ENCODE data around the gene RBM47. TPM values are rescaled to one million over a fixed set of nuclear protein-coding genes. Genes with fewer than 3 reads are reported as not detected.
A peak's percentile ranks its signal among the peaks of the same experiment; 100 is the strongest.

RBM47 gene
- polyA plus RNA-seq, 1 experiment, result 0.62 TPM

DNA sequence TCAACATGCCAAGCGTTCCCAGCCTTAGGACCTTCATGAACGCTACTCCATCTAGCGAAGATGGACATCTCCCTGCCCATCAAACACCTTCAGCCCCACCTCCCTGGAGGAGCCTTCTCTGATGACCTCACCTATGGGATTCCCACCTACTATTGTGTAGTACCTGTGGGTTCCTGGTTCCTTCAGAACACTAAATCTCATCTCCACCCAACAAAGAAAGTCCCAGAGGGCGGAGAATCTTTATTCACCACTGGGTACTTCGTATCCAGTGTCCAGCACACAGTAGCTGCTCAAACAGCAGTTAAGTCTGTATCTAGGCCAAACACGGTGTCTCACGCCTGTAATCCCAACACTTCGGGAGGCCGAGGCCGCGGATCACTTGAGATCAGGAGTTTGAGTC lies 10.1 kb downstream of the RBM47 start:
- Histone ChIP-seq H3K4me3 (ENCODE audit: low read depth, low read length) (no peak overlapping the region), H3K9me3 (ENCODE audit: control insufficient read depth, insufficient read depth, low read length) (no peaks in the 10 kb centered on the region), H3K27ac (ENCODE audit: low read depth, low read length) (no peak overlapping the region), H3K27me3 (ENCODE audit: control insufficient read depth, insufficient read depth, low read length) (no peaks in the 10 kb centered on the region)
- ChIA-PET POLR2A (no interaction called here), CTCF (no interaction called here)
- no peak for DNase-seq (ENCODE audit: low read depth, low spot score)
- no peak for TF ChIP-seq CTCF (IDR thresholded peaks at IDR 0.05; ENCODE audit: low read depth, low read length)

DNA sequence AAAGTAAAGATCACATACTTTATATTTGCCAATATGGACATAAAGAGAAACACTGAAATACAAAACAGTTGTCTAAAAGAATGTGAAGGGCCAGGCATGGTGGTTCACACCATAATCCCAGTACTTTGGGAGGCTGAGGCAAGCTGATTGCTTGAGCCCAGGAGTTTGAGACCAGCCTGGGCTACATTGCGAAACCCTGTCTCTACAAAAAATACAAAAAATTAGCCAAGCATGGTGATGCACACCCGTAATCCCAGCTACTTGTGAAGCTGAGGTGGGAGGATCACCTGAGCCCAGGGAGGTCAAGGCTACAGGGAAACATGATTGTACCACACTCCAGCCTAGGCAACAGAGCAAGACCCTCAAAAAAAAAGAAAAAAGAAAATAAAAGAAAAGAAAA lies 11.8 kb downstream of the RBM47 start:
- H3K9me3 ChIP-seq (ENCODE audit: control insufficient read depth, insufficient read depth, low read length), result no peaks in the 10 kb centered on the region
- no peak overlapping the region for H3K27ac ChIP-seq (ENCODE audit: low read depth, low read length)
- no peaks in the 10 kb centered on the region for H3K27me3 ChIP-seq (ENCODE audit: control insufficient read depth, insufficient read depth, low read length)
- CTCF ChIA-PET, result no interaction called here
- no peak for TF ChIP-seq CTCF (IDR thresholded peaks at IDR 0.05; ENCODE audit: low read depth, low read length)
- H3K4me3 ChIP-seq (ENCODE audit: low read depth, low read length), result no peak overlapping the region
- POLR2A ChIA-PET, result no interaction called here
- no peak for DNase-seq (ENCODE audit: low read depth, low spot score)

DNA sequence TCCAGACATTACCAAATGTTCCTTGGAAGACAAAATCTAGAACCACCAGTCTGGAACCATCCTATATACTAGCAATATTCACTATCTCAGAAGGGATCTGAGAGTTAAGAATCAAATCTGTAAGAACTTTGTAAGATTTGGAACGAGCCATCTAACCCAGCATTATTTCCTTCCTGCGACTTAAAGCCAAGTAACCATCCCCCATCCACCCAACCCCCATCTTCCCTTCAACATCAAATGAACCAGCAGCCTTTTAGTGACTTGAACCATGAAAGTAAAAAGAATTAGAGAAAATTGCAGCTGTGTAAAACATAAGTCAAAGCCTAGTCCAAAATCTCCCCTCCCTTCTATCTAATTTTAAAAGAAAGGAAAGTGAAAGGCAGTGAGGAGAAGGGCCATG lies 15.6 kb downstream of the RBM47 start:
- ChIA-PET CTCF (no interaction called here), POLR2A (no interaction called here)
- no peak for DNase-seq (ENCODE audit: low read depth, low spot score)
- H3K4me3 ChIP-seq (ENCODE audit: low read depth, low read length), result no peak overlapping the region
- no peak overlapping the region for H3K27ac ChIP-seq (ENCODE audit: low read depth, low read length)
- H3K27me3 ChIP-seq (ENCODE audit: control insufficient read depth, insufficient read depth, low read length), result no peaks in the 10 kb centered on the region
- H3K9me3 ChIP-seq (ENCODE audit: control insufficient read depth, insufficient read depth, low read length), result no peaks in the 10 kb centered on the region
- no peak for TF ChIP-seq CTCF (IDR thresholded peaks at IDR 0.05; ENCODE audit: low read depth, low read length)

GRCh38 chr4:40613456-40613855 lies 16.2 kb downstream of the RBM47 start:
- no peak for TF ChIP-seq CTCF (IDR thresholded peaks at IDR 0.05; ENCODE audit: low read depth, low read length)
- peak; percentile 16 for DNase-seq (ENCODE audit: low read depth, low spot score)
- CTCF ChIA-PET, result no interaction called here

DNA sequence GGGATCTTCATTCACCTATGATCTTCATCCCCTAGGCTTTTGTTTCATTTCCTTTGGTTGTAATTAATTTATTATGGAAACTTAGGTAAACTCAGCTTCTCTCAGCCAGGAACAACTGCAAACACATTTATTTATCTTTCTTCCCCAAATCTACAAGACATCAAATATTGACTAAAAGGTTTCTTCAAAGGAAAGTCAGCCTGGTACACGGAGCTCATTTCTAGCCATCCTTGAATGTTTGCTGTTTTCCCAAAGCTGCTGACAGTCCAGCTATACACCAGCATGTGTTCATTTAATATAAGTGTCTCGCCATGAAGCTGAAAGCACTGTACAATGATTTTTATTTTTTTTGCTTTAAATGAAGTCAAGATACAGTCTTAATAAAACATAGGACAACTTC lies 16.8 kb downstream of the RBM47 start:
- no peak for TF ChIP-seq CTCF (IDR thresholded peaks at IDR 0.05; ENCODE audit: low read depth, low read length)
- ChIA-PET POLR2A (interaction anchor here (0.7 kb wide), 1 partner anchor 29 kb away, joined by 3 read pairs; no protein-coding TSS in a partner anchor), CTCF (no interaction called here)
- no peak overlapping the region for H3K4me3 ChIP-seq (ENCODE audit: low read depth, low read length)
- no peaks in the 10 kb centered on the region for H3K27me3 ChIP-seq (ENCODE audit: control insufficient read depth, insufficient read depth, low read length)
- H3K27ac ChIP-seq (ENCODE audit: low read depth, low read length), result no peak overlapping the region
- no peak for DNase-seq (ENCODE audit: low read depth, low spot score)
- no peaks in the 10 kb centered on the region for H3K9me3 ChIP-seq (ENCODE audit: control insufficient read depth, insufficient read depth, low read length)

More at GRCh38 chr4:40613456-40613855, 16.2 kb downstream of the RBM47 start:
- H3K27me3 ChIP-seq (ENCODE audit: control insufficient read depth, insufficient read depth, low read length), result no peaks in the 10 kb centered on the region
- no peak overlapping the region for H3K4me3 ChIP-seq (ENCODE audit: low read depth, low read length)
- POLR2A ChIA-PET, result no interaction called here
- no peaks in the 10 kb centered on the region for H3K9me3 ChIP-seq (ENCODE audit: control insufficient read depth, insufficient read depth, low read length)
- no peak overlapping the region for H3K27ac ChIP-seq (ENCODE audit: low read depth, low read length)
